AG04450 (cell line): ENCODE data around the gene MTUS2. TPM values are rescaled to one million over a fixed set of nuclear protein-coding genes. Genes with fewer than 3 reads are reported as not detected.

ENCODE experiments used
- CTCF ChIA-PET: fragments of 300-600, 350-600 bp; formaldehyde crosslinking; extraction: SDS; loops from one replicate; lab custom pipeline; 2022; ENCODE audit warnings: antibody characterized with exemption, inconsistent platforms; lab: Charles Lee
- POLR2A ChIA-PET: fragments of 350-600 bp; formaldehyde crosslinking; extraction: SDS; loops from one replicate; lab custom pipeline; 2021; ENCODE audit warnings: antibody characterized with exemption, inconsistent platforms; lab: Yijun Ruan, JAX
- DNase-seq: peaks from one replicate; pipeline ENCODE4 v3.0.0-alpha.2; 2011; ENCODE audit warnings: low read depth, low spot score
- H3K27ac ChIP-seq: one replicate; pipeline ENCODE4 v1.5.1; 2012; ENCODE audit warnings: low read depth, low read length, control low read depth
- H3K27me3 ChIP-seq: one replicate; pipeline ENCODE4 v1.6.0; 2012; ENCODE audit warnings: low read length; ENCODE audit not compliant: control insufficient read depth, insufficient read depth
- H3K4me3 ChIP-seq: 2 replicates; pipeline ENCODE4 v1.5.1; 2011; ENCODE audit warnings: mild to moderate bottlenecking, low read depth, low read length, control low read depth
- H3K9me3 ChIP-seq: 2 replicates; pipeline ENCODE4 v1.5.1; 2012; ENCODE audit warnings: low read length; ENCODE audit not compliant: control insufficient read depth, insufficient read depth
- polyA plus RNA-seq: library from polyadenylated mRNA; depleted of rRNA; stranded (reverse); fragments of >200 nt; gene quantifications from 2 replicates; pipeline ENCODE4 v1.2.3, GENCODE V29; 2011
- TF ChIP-seq, protein P1 (sequence below): IDR thresholded peaks from 2 replicates; pipeline ENCODE4 v1.5.1; 2011; ENCODE audit warnings: low read depth, low read length, control low read depth, inconsistent platforms

MTUS2 gene
- polyA plus RNA-seq, 1 experiment, result 0.02 TPM

DNA sequence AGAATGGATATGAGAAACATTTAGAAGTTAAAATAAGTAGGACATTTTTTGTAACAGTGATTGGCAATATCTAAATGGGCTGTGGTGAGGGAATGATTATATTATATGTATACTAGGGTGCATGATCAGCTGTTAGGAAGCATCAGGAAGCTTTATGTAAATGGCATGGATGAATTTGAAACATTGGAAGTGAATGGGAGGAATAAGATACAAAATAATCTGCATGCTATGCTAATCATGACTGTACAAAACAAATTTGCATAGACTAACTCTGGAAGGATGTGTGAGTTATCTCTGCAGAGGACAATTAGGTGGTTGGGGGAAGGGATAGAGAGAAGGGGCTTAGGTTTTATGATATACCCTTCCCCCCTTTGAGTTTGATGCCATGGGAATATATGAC lies 156.5 kb downstream of the MTUS2 start:
- Histone ChIP-seq H3K4me3 (no peak overlapping the region), H3K9me3 (peaks cover 10% of the 10 kb centered on the region), H3K27ac (no peak overlapping the region), H3K27me3 (no peaks in the 10 kb centered on the region)
- TF ChIP-seq, protein P1, sequence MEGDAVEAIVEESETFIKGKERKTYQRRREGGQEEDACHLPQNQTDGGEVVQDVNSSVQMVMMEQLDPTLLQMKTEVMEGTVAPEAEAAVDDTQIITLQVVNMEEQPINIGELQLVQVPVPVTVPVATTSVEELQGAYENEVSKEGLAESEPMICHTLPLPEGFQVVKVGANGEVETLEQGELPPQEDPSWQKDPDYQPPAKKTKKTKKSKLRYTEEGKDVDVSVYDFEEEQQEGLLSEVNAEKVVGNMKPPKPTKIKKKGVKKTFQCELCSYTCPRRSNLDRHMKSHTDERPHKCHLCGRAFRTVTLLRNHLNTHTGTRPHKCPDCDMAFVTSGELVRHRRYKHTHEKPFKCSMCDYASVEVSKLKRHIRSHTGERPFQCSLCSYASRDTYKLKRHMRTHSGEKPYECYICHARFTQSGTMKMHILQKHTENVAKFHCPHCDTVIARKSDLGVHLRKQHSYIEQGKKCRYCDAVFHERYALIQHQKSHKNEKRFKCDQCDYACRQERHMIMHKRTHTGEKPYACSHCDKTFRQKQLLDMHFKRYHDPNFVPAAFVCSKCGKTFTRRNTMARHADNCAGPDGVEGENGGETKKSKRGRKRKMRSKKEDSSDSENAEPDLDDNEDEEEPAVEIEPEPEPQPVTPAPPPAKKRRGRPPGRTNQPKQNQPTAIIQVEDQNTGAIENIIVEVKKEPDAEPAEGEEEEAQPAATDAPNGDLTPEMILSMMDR, result no peak
- POLR2A ChIA-PET, result no interaction called here
- DNase-seq, result no peak
- CTCF ChIA-PET, result no interaction called here

GRCh38 chr13:28978574-28978973 lies 158.4 kb downstream of the MTUS2 start:
- TF ChIP-seq, protein P1, result no peak
- H3K27ac ChIP-seq, result no peak overlapping the region
- no peak for DNase-seq
- ChIA-PET POLR2A (no interaction called here), CTCF (no interaction called here)
- H3K9me3 ChIP-seq, result peaks cover 14% of the 10 kb centered on the region
- H3K4me3 ChIP-seq, result no peak overlapping the region
- no peaks in the 10 kb centered on the region for H3K27me3 ChIP-seq

DNA sequence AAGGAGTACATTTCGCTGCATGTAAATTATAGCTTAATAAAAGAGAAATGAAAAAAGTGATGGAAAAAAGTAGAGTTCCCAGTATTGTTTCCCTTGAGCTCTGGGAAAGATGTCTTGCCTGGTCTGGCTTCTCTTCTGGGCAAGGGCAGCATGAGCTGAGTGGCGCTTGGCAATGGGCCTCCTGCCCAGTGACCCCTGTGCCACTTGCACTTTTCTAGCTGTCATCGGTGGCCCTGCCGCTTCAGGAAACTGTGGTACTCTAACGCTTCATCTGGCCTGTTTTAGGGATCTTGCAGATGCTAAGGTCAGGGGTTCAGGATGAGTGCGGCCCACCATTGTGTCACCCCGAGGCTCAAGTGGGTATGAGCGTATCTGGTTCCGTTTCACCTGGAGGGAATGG lies 161.4 kb downstream of the MTUS2 start:
- POLR2A ChIA-PET, result no interaction called here

GRCh38 chr13:28983641-28984040 lies 163.5 kb downstream of the MTUS2 start:
- DNase-seq, result no peak
- Histone ChIP-seq H3K9me3 (peaks cover 26% of the 10 kb centered on the region), H3K4me3 (no peak overlapping the region), H3K27ac (no peak overlapping the region), H3K27me3 (no peaks in the 10 kb centered on the region)
- ChIA-PET CTCF (no interaction called here), POLR2A (no interaction called here)
- TF ChIP-seq, protein P1, result no peak

More for the DNA sequence above, 161.4 kb downstream of the MTUS2 start:
- H3K27ac ChIP-seq, result no peak overlapping the region
- H3K9me3 ChIP-seq, result peaks cover 20% of the 10 kb centered on the region
- CTCF ChIA-PET, result no interaction called here
- TF ChIP-seq, protein P1, result no peak
- no peak overlapping the region for H3K4me3 ChIP-seq
- H3K27me3 ChIP-seq, result no peaks in the 10 kb centered on the region
- no peak for DNase-seq

DNA sequence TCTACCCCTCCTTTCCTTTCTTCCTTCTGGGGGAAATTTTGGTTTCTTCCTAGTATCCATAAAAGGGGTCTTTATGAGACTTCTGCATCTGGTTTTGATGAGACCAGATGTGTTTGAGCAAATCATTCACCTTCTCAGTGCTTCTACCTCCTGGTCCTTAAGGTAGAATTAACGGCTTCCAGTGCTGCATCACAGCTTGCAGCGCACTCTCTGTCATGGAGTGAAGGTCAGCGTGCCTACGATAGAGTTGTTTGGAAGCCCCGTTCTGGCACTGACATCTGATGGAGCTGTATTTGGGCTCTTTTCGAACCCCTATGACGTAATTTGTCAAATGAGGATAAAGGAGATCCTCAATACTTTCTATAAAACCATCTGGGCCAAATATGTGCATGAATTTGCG lies 164.2 kb downstream of the MTUS2 start:
- DNase-seq, result no peak
- Histone ChIP-seq H3K9me3 (peaks cover 25% of the 10 kb centered on the region), H3K4me3 (no peak overlapping the region), H3K27me3 (no peaks in the 10 kb centered on the region), H3K27ac (no peak overlapping the region)
- POLR2A ChIA-PET, result no interaction called here
- TF ChIP-seq, protein P1, result no peak
- CTCF ChIA-PET, result no interaction called here
